ENCODE data around the gene CNKSR2.

Gene CNKSR2

GRCh38 chrX:21658746-21659145 lies 284.5 kb downstream of the CNKSR2 start:
- no peak overlapping the region for H3K4me3 ChIP-seq (ENCODE audit: low read depth, low read length)
- no peak for TF ChIP-seq POLR2A (IDR thresholded peaks at IDR 0.05; ENCODE audit: extremely low read depth, insufficient read length)
- no peak for TF ChIP-seq MAX (IDR thresholded peaks at IDR 0.05; ENCODE audit: low read depth, low read length)
- TF ChIP-seq MYC (IDR thresholded peaks at IDR 0.05; ENCODE audit: low read depth, low read length): no peak
- no peak for TF ChIP-seq CTCF (IDR thresholded peaks at IDR 0.05; ENCODE audit: low read depth, low read length)
- no peak for DNase-seq (ENCODE audit: low read depth)

- TF ChIP-seq CTCF (IDR thresholded peaks at IDR 0.05; ENCODE audit: low read depth, low read length): no peak
- TF ChIP-seq POLR2A (IDR thresholded peaks at IDR 0.05; ENCODE audit: extremely low read depth, insufficient read length): no peak
- no peak for TF ChIP-seq MYC (IDR thresholded peaks at IDR 0.05; ENCODE audit: low read depth, low read length)
- TF ChIP-seq MAX (IDR thresholded peaks at IDR 0.05; ENCODE audit: low read depth, low read length): no peak
- no peak for DNase-seq (ENCODE audit: low read depth)
- no peak overlapping the region for H3K4me3 ChIP-seq (ENCODE audit: low read depth, low read length)
Observed at GRCh38 chrX:21659320-21659719, 285.1 kb downstream of the CNKSR2 start.

- no peak for TF ChIP-seq CTCF (IDR thresholded peaks at IDR 0.05; ENCODE audit: low read depth, low read length)
- TF ChIP-seq POLR2A (IDR thresholded peaks at IDR 0.05; ENCODE audit: extremely low read depth, insufficient read length): no peak
- TF ChIP-seq MAX (IDR thresholded peaks at IDR 0.05; ENCODE audit: low read depth, low read length): no peak
- no peak for TF ChIP-seq MYC (IDR thresholded peaks at IDR 0.05; ENCODE audit: low read depth, low read length)
- no peak overlapping the region for H3K4me3 ChIP-seq (ENCODE audit: low read depth, low read length)
- no peak for DNase-seq (ENCODE audit: low read depth)
Observed at GRCh38 chrX:21660156-21660555, 285.9 kb downstream of the CNKSR2 start.

- no peak overlapping the region for H3K4me3 ChIP-seq (ENCODE audit: low read depth, low read length)
- no peak for DNase-seq (ENCODE audit: low read depth)
- no peak for TF ChIP-seq CTCF (IDR thresholded peaks at IDR 0.05; ENCODE audit: low read depth, low read length)
- TF ChIP-seq POLR2A (IDR thresholded peaks at IDR 0.05; ENCODE audit: extremely low read depth, insufficient read length): no peak
- TF ChIP-seq MAX (IDR thresholded peaks at IDR 0.05; ENCODE audit: low read depth, low read length): no peak
- no peak for TF ChIP-seq MYC (IDR thresholded peaks at IDR 0.05; ENCODE audit: low read depth, low read length)
Observed at GRCh38 chrX:21661316-21661715, 287.1 kb downstream of the CNKSR2 start.

- H3K4me3 ChIP-seq (ENCODE audit: low read depth, low read length): no peak overlapping the region
- DNase-seq (ENCODE audit: low read depth): no peak
- TF ChIP-seq MYC (IDR thresholded peaks at IDR 0.05; ENCODE audit: low read depth, low read length): no peak
- TF ChIP-seq CTCF (IDR thresholded peaks at IDR 0.05; ENCODE audit: low read depth, low read length): no peak
- no peak for TF ChIP-seq POLR2A (IDR thresholded peaks at IDR 0.05; ENCODE audit: extremely low read depth, insufficient read length)
- no peak for TF ChIP-seq MAX (IDR thresholded peaks at IDR 0.05; ENCODE audit: low read depth, low read length)
Observed at GRCh38 chrX:21662761-21663160, 288.5 kb downstream of the CNKSR2 start.

- TF ChIP-seq MAX (IDR thresholded peaks at IDR 0.05; ENCODE audit: low read depth, low read length): no peak
- no peak for TF ChIP-seq CTCF (IDR thresholded peaks at IDR 0.05; ENCODE audit: low read depth, low read length)
- no peak for TF ChIP-seq POLR2A (IDR thresholded peaks at IDR 0.05; ENCODE audit: extremely low read depth, insufficient read length)
- no peak for TF ChIP-seq MYC (IDR thresholded peaks at IDR 0.05; ENCODE audit: low read depth, low read length)
- DNase-seq (ENCODE audit: low read depth): no peak
- H3K4me3 ChIP-seq (ENCODE audit: low read depth, low read length): no peak overlapping the region
Observed at GRCh38 chrX:21666252-21666651, 292.0 kb downstream of the CNKSR2 start.
